ENCODE data around the gene GAS6. TPM values are rescaled to one million over a fixed set of nuclear protein-coding genes. Genes with fewer than 3 reads are reported as not detected.

GAS6 gene
- polyA plus RNA-seq, 3 donors = 32.3 to 151 (median 118) TPM

GRCh38 chr13:113857531-113858195 is 6.2 kb downstream of the GAS6 start:
- no peak overlapping the region for H3K27ac ChIP-seq (ENCODE audit: low read depth, low read length)
- 88 to 91% (median 89%) methylated on average over 20 of the region's 20 CpGs for WGBS, 3 donors

DNA sequence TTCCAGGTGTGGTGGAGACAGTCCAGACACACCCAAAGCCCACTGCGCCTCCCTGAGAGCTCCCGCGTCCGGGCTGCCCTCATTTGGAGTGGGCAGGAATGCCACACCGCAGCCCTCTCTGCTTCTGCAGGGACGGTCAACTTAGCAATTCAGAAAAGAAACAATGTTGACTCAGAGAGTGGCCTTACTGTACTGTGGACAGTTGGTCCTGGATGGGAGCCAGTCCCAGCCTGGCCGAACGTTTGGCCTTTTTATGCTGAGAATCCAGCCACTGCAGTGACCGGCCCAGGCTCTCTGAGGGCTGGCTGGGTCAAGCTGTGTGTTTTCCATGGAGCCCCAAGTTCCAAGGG is 7.2 kb downstream of the GAS6 start:
- WGBS, 3 donors = 57 to 63% (median 61%) methylated on average over 9 of the region's 9 CpGs
- no peak overlapping the region for H3K27ac ChIP-seq (ENCODE audit: low read depth, low read length)

- no peak overlapping the region for H3K27ac ChIP-seq (ENCODE audit: low read depth, low read length)
- WGBS, 3 donors = 86 to 92% (median 91%) methylated on average over 25 of the region's 25 CpGs
Measured at GRCh38 chr13:113855931-113856715, 7.8 kb downstream of the GAS6 start.

- no peak overlapping the region for H3K27ac ChIP-seq (ENCODE audit: low read depth, low read length)
- WGBS, 3 donors = 62 to 89% (median 72%) methylated on average over 33 of the region's 33 CpGs
Measured at GRCh38 chr13:113855012-113855921, 8.6 kb downstream of the GAS6 start.

GRCh38 chr13:113854238-113855011 is 9.5 kb downstream of the GAS6 start:
- 36 to 76% (median 49%) methylated on average over 31 of the region's 31 CpGs for WGBS, 3 donors

GRCh38 chr13:113853518-113854237 is 10.2 kb downstream of the GAS6 start:
- 33 to 52% (median 36%) methylated on average over 11 of the region's 11 CpGs for WGBS, 3 donors
- H3K27ac ChIP-seq (ENCODE audit: low read depth, low read length) = no peak overlapping the region

More at GRCh38 chr13:113854238-113855011, 9.5 kb downstream of the GAS6 start:
- H3K27ac ChIP-seq (ENCODE audit: low read depth, low read length) = no peak overlapping the region

DNA sequence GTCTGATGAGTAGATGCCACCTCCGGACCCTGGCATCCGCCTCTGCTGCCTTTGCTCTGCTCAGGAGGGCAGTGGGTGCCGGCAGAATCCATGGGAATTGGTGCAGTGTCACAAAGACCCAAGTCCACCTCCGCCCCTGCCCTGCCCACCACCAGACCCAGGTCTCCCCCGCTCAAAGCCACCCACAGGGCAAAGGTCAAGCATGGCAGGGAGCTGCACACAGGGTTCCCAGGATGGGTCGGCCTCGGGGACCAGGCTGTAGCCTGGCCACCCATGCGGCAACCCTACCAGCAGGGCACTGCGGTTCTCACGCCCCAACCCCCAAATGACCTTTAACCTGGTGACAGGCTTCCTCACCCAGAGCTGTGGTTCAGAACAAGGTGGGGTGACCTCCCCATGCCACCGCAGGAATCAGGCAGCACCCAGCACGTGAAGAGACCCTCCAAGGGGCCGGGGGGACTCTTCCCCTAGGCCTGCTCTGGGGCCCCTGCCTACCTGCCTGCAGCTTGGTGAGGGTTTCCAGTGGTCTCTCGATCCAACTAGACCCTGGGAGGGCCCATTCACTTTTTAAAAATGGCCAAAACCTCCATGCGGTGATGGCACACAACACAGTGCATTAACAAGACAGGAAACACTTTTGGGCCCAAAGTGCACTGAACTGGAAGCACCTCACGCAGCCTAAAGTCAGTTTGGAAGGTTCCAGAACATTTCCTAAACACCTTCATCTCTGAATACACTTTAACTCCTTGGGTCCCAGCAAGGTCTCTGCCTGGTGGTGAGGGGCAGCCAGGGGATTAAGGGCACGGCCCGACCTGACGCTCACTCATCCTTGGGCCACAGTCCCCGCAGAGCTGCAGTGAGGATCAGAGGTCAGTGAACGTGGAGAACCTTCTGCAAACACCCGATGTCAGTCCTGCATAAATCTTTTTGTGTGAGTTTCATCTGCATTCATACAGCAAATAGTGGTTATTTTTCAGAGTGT is 11.0 kb downstream of the GAS6 start:
- H3K27ac ChIP-seq (ENCODE audit: low read depth, low read length) = no peak overlapping the region
- 81 to 86% (median 83%) methylated on average over 22 of the region's 22 CpGs for WGBS, 3 donors

- WGBS, 3 donors = 83 to 90% (median 86%) methylated on average over 23 of the region's 23 CpGs
- no peak overlapping the region for H3K27ac ChIP-seq (ENCODE audit: low read depth, low read length)
Measured at GRCh38 chr13:113851826-113852535, 11.9 kb downstream of the GAS6 start.

- 87 to 100% (median 93%) methylated on average over 1 of the region's 1 CpG for WGBS, 3 donors
- no peak overlapping the region for H3K27ac ChIP-seq (ENCODE audit: low read depth, low read length)
Measured at GRCh38 chr13:113851480-113851803, 12.4 kb downstream of the GAS6 start.

DNA sequence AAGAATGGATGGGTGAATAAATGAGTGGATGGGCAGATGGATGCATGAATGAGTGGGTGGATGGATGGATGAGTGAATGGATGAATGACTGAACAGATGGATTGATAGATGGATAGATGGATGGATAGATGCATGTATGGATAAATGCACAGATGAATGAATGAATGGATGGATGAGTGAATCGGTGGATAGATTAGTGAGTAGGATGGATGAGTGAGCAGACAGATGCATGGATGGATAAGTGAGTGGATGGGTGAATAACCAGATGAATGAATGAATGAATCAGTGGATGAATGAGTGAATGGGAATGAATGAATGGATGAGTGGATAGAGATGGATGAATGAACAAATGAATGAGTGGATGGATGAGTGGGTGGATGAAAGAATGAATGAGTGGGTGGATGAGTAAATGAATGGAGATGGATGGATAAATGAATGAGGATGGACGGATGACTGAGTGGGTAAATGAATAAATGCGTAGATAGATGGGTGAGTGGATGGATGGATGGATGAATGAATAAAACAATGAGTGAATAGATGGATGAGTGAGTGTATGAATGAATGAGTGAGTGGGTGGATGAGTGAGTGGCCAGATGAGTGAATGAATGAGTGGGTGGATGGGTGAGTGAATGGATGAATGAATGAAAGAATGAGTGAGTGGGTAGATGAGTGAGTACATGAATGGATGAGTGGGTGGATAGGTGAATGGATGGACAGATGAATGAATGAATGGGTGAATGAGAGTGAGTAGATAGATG is 13.0 kb downstream of the GAS6 start:
- 94 to 98% (median 95%) methylated on average over 3 of the region's 3 CpGs for WGBS, 3 donors
- no peak overlapping the region for H3K27ac ChIP-seq (ENCODE audit: low read depth, low read length)

GRCh38 chr13:113849981-113850721 is 13.7 kb downstream of the GAS6 start:
- no peak overlapping the region for H3K27ac ChIP-seq (ENCODE audit: low read depth, low read length)
- 85 to 90% (median 87%) methylated on average over 8 of the region's 8 CpGs for WGBS, 3 donors

DNA sequence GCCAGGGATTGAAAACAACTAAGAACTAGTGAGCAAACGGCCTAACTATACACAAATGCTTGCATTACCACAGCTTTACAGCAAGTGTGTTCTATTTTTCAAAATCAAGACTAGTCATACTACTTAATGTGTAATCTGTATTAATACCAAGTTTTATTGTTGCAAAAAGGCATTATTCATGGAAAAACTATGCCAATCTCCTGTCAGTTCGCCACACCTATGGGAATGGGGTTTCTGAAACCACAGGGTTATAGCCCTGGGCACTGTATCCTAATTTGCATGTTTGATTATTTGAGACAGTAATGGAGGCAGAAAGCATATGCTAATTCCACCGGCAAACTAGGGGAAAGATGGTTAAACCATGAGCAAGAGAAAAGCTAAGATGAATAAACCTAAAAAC is 14.3 kb downstream of the GAS6 start:
- no peak overlapping the region for H3K27ac ChIP-seq (ENCODE audit: low read depth, low read length)
- WGBS, 3 donors = 82 to 94% (median 93%) methylated on average over 3 of the region's 3 CpGs

- WGBS, 3 donors = 89 to 92% (median 91%) methylated on average over 18 of the region's 18 CpGs
- H3K27ac ChIP-seq (ENCODE audit: low read depth, low read length) = no peak overlapping the region
Measured at GRCh38 chr13:113848431-113849260, 15.2 kb downstream of the GAS6 start.

DNA sequence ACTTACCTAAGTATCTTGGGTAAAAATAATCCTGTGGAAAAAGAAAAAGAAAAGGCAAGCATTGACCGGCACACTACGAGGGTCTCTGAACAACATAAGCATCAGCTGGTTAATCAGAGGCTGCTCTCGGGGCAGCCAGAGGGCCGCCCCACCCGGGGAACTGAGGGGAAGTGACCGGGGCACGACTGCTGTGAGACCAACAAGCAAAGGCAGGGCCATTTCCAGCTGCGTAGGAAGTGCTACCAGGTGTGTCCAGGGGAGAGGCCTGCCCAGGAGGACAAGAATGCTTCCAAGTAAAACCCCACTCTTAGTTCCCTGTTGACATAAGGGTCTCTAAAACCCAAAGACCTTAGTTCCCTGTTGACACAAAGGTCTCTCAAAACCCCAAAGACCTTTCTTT is 15.9 kb downstream of the GAS6 start:
- WGBS, 3 donors = 73 to 77% (median 77%) methylated on average over 8 of the region's 8 CpGs
- no peak overlapping the region for H3K27ac ChIP-seq (ENCODE audit: low read depth, low read length)

All from adipose tissue (tissue), 3 donors.